NCI-H1930 (cell line): ENCODE data around the gene FASN.
"Not testable (repeated sequence)": the region's sequence is repeated elsewhere in the genome, so short reads cannot be mapped to it uniquely, and the experiment has no call there.

Experiments
- DNase-seq, 2 experiments: peaks; one replicate each; lab custom pipeline; 2025; lab: John Stamatoyannopoulos, UW

The FASN gene

GRCh38 chr17:82041144-82041814 is 56.8 kb downstream of the FASN start:
- no peak for DNase-seq

GRCh38 chr17:82039695-82040299 is 58.2 kb downstream of the FASN start:
- DNase-seq = no peak

DNA sequence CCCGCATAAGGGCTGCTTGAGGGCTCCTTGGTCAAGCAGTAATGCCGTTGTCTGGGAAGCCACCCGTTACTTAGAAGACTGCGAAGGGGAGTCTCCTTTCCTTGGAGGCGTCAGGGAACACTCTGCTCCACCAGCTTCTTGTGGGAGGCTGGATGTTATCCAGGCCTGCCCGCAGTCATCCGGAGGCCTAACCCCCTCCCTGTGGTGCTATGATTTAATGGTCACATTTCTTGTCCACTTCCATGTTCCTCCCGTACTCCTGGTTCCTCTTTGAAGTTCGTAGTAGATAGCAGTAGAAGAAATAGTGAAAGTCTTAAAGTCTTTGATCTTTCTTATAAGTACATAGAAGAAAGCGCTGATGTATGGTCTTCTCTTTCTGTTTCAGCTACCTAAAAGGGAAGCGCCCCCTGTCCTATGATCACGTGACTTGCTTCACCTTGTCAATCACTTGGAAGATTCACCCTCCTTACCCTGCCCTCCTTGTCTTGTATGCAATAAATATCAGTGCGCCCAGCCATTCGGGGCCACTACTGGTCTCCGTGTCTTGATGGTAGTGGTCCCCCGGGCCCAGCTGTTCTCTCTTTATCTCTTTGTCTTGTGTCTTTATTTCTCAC is 59.1 kb downstream of the FASN start:
- not testable (repeated sequence) for DNase-seq

GRCh38 chr17:82037889-82038195 is 60.2 kb downstream of the FASN start:
- no peak for DNase-seq

DNA sequence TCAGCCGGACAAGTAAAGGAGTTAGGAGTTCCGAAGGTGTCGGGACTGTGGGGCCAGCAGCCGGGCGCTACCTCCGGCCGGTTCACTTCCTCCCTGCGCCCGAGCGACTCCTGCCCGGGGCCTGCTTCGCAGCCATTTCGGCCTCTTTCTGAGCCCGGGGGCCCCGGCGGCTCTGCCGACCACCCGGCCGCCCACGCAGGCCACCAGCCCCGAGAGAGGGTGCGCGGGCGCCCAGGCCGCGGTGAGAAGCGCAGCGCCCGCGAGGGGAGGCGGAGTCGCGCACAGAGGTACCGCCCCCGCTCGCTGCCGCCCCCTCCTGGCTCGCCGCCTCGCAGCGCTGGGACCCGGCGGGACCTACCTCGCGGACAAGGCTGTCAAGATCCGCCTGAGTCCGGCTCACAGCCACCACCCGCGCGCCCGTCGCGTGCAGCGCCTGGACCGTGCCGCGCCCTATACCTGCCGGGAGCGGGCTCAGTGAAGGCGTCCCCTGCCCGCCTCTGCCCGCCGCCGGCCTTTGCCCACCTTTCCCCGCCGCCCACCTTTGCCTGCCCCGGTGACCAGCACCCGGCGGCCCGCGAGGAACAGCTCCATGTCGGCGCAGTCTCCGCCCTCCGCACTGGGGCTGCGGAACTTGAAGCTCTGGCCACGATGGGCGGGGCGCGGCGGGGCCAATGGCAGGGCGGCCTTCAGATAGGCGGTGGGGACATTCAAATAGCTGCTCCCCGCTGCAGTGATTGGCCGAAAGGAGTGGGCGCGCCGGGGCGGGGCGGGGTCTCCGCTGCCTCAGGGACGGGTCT is 60.7 kb downstream of the FASN start, which contains the start of gene DCXR:
DCXR (minus strand) TSS at position 606 of the 797 bp plus-strand sequence; CDS start at position 591, 15 bp downstream.
- peak; percentile 98 for DNase-seq

DNA sequence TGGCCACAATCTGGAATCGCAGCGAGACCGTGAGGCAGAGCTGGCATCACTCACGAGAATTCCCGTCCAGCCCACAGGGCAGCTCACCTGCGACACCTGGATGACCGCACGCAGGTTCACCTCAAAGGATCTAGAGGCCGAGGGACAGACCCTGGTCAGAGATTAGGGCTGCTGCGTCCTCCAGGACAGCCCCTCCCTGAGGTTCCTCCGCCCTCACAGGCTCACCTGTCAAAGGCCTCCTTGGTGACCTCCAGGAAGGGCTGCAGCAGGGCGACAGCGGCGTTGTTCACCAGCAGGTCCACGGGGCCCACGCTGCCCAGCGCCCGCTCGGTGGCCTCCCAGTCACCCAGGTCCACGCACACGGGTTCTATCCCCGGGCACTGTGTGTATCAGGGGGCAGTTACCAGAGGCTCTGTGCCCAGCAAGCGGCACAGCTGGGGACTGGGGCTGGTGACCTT is 61.4 kb downstream of the FASN start:
- DNase-seq = no peak

- no peak for DNase-seq
Measured at GRCh38 chr17:82035956-82036633, 61.9 kb downstream of the FASN start.

DNA sequence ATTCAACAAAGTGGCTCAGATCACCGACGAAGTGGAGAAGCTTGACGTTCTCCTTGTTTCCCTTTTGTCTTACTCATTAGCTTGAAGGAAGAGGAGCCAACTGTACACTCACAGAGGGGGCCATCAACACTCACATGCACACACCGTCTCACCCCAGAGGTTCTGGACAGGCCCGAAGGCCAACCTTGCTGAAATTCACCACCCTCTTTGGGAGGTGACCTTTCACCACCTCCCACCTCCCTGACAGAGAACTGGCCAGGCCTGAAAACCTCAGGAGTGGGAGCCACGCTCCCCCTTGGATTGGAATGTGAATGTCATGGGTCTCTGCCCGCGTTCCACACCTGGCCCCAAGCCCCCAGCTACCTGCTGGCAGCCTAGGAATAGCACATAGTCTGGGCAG is 62.5 kb downstream of the FASN start:
- no peak for DNase-seq

DNA sequence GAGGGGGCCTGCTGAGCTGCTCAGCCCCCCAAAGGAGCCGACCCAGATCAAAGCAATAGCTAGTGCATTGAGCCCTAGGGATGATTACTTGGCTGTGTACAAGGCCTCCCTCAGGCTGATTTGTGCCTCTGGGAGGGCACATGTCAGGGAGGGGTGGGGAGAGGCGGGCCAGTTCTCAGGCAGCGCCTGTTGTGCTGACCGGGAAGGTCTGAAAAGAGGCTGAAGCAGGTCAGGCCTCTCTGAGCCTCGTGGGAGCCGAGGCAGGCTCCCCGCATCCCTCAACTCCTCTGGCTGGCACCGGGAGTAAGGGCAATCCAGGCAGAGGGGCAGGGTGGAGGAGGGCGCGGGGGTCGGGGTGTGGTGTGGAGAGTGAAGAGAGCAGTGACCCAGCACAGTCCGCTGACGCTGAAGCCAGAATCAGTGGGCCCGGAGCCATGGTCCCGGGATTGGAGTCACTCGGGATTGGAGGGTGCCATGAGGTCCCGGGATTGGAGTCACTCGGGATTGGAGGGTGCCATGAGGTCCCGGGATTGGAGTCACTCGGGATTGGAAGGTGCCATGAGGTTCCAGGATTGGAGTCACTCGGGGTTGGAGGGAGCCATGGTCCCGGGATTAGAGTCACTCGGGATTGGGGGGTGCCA is 63.5 kb downstream of the FASN start:
- no peak for DNase-seq

GRCh38 chr17:82033359-82034085 is 64.5 kb downstream of the FASN start:
- no peak for DNase-seq

- peak; percentile 52 to 59 for DNase-seq
Measured at GRCh38 chr17:82031885-82032627, 66.0 kb downstream of the FASN start.

- DNase-seq = peak; percentile 42 to 74
Measured at GRCh38 chr17:82031303-82031884, 66.6 kb downstream of the FASN start, which contains the start of gene RAC3. TSS of gene RAC3 (plus strand) at chr17:82031678. CDS start at chr17:82031762, 84 bp downstream.

GRCh38 chr17:82030470-82031302 is 67.3 kb downstream of the FASN start:
- peak; percentile 70 to 82 for DNase-seq

GRCh38 chr17:82029990-82030469 is 68.0 kb downstream of the FASN start:
- no peak for DNase-seq

DNA sequence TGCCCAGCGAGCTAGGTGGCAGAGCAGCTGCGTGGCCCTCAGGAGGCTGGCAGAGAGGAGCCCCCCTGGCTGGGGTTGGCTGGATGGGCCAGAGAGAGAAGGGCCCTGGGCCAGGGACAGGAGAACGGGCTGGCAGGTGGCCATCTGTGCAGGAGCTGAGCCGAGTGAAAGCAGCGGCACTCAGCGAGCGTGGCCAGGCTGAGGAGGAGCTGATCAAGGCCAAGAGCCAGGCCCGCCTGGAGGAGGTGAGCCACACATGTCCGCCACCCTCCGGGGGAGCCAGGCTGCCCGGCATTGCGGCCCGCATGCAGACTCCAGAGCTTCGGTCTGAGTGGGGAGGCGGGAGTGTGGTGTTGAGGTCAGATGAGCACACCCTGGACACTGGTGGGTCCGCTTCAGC is 68.6 kb downstream of the FASN start:
- no peak for DNase-seq

DNA sequence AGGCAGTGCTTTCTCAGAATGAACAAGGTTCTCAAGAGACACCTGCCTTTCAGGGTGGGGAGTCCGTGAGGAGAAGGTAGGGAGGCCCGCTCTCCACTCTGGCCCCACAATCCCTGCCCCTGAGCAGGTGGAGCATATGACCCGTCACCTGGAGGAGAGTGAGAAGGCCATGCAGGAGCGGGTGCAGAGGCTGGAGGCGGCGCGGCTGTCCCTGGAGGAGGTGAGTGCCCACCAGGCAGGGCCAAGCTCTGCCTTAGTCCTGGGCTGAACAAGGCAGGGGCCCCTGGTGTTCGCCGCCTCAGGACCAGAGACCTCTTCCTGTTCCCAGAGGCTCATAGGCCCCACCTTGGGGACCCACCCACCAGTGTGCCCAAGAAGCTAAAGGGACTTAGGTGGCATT is 69.1 kb downstream of the FASN start:
- no peak for DNase-seq
